ENCODE measurements around the gene IRX2. TPM values are rescaled to one million over a fixed set of nuclear protein-coding genes. Genes with fewer than 3 reads are reported as not detected.

The IRX2 gene
- total and polyA plus RNA-seq, 2 donors (not counting 1 experiment from before 2014, with no cell fraction given): not detected

GRCh38 chr5:2702096-2702879 lies 49.2 kb downstream of the IRX2 start:
- Mint-ChIP-seq H3K4me1 (no peaks in the 10 kb centered on the region), H3K9me3 (ENCODE audit: insufficient read depth) (no peaks in the 10 kb centered on the region), H3K27ac (no peak overlapping the region), H3K4me3 (no peak overlapping the region), H3K27me3 (no peaks in the 10 kb centered on the region)
- Histone ChIP-seq H3K4me2 (replicated peaks; ENCODE audit: low read depth, low read length, poor library complexity, severe bottlenecking) (no peak overlapping the region), H2AFZ (ENCODE audit: insufficient read depth, low read depth, low read length, poor library complexity, severe bottlenecking) (no peak overlapping the region), H3K36me3 (replicated peaks in 1 of 2; ENCODE audit: control extremely low read depth in 1 of 2, control insufficient read depth in 1 of 2, extremely low read depth in 1 of 2, insufficient read depth in 2 of 2, low read length in 1 of 2) (no peaks in the 10 kb centered on the region), H3K9me3 (ENCODE audit: control extremely low read depth in 1 of 3, control insufficient read depth in 2 of 3, insufficient read depth in 1 of 3, low read length in 2 of 3) (peaks cover 0 to 35% (median 0%) of the 10 kb centered on the region in 3 donors), H4K20me1 (ENCODE audit: control insufficient read depth, insufficient read depth, low read length, poor library complexity, severe bottlenecking) (no peaks in the 10 kb centered on the region), H3K4me1 (ENCODE audit: control insufficient read depth in 2 of 2, insufficient read depth in 2 of 2, low read length in 2 of 2) (no peaks in the 10 kb centered on the region), H3K4me3 (ENCODE audit: control extremely low read depth in 1 of 5, extremely low read depth in 1 of 5, insufficient read depth in 1 of 5, low read depth in 2 of 5, low read length in 4 of 5) (no peak overlapping the region), H3K79me2 (ENCODE audit: control insufficient read depth, insufficient read depth, low read length) (no peaks in the 10 kb centered on the region), H3K27ac (ENCODE audit: low read length in 2 of 2) (no peak overlapping the region), H3K9ac (ENCODE audit: low read length) (no peak overlapping the region), H3K27me3 (replicated peaks in 1 of 4; ENCODE audit: control extremely low read depth in 1 of 4, control insufficient read depth in 3 of 4, insufficient read depth in 4 of 4, low read length in 3 of 4) (no peaks in the 10 kb centered on the region)
- ChIA-PET POLR2A (no interaction called here), CTCF (no interaction called here)
- intact Hi-C loops (cut with micrococcal nuclease): no loop called here
- 88% methylated on average over 22 of the region's 28 CpGs for WGBS (ENCODE audit: insufficient coverage)
- ATAC-seq (ENCODE audit: low read depth) (no peak), DNase-seq (no peak)
- TF ChIP-seq CTCF (IDR thresholded peaks at IDR 0.05) (no peak), EZH2 (IDR thresholded peaks at IDR 0.05; ENCODE audit: borderline replicate concordance, insufficient read depth, low read depth, low read length, poor library complexity, severe bottlenecking) (no peak)

- WGBS (ENCODE audit: insufficient coverage): 70% methylated on average over 10 of the region's 10 CpGs
- no peak overlapping the region for H3K4me3 ChIP-seq (ENCODE audit: control extremely low read depth in 1 of 5, extremely low read depth in 1 of 5, insufficient read depth in 1 of 5, low read depth in 2 of 5, low read length in 4 of 5)
- no peak overlapping the region for H3K27ac Mint-ChIP-seq
- H3K79me2 ChIP-seq (ENCODE audit: control insufficient read depth, insufficient read depth, low read length): no peaks in the 10 kb centered on the region
- H2AFZ ChIP-seq (ENCODE audit: insufficient read depth, low read depth, low read length, poor library complexity, severe bottlenecking): no peak overlapping the region
- H3K9ac ChIP-seq (ENCODE audit: low read length): no peak overlapping the region
- H3K27ac ChIP-seq (ENCODE audit: low read length in 2 of 2): no peak overlapping the region
- no peaks in the 10 kb centered on the region for H3K27me3 ChIP-seq (replicated peaks in 1 of 4; ENCODE audit: control extremely low read depth in 1 of 4, control insufficient read depth in 3 of 4, insufficient read depth in 4 of 4, low read length in 3 of 4)
- no peak overlapping the region for H3K4me3 Mint-ChIP-seq
- ChIA-PET POLR2A (no interaction called here), CTCF (no interaction called here)
- no peaks in the 10 kb centered on the region for H3K4me1 Mint-ChIP-seq
- H4K20me1 ChIP-seq (ENCODE audit: control insufficient read depth, insufficient read depth, low read length, poor library complexity, severe bottlenecking): no peaks in the 10 kb centered on the region
- H3K27me3 Mint-ChIP-seq: no peaks in the 10 kb centered on the region
- no peaks in the 10 kb centered on the region for H3K4me1 ChIP-seq (ENCODE audit: control insufficient read depth in 2 of 2, insufficient read depth in 2 of 2, low read length in 2 of 2)
- H3K4me2 ChIP-seq (replicated peaks; ENCODE audit: low read depth, low read length, poor library complexity, severe bottlenecking): no peak overlapping the region
- no peaks in the 10 kb centered on the region for H3K9me3 Mint-ChIP-seq (ENCODE audit: insufficient read depth)
- ATAC-seq (ENCODE audit: low read depth): no peak
- TF ChIP-seq EZH2 (IDR thresholded peaks at IDR 0.05; ENCODE audit: borderline replicate concordance, insufficient read depth, low read depth, low read length, poor library complexity, severe bottlenecking) (no peak), CTCF (IDR thresholded peaks at IDR 0.05) (no peak)
- peaks cover 0 to 42% (median 0%) of the 10 kb centered on the region in 3 donors for H3K9me3 ChIP-seq (ENCODE audit: control extremely low read depth in 1 of 3, control insufficient read depth in 2 of 3, insufficient read depth in 1 of 3, low read length in 2 of 3)
- H3K36me3 ChIP-seq (replicated peaks in 1 of 2; ENCODE audit: control extremely low read depth in 1 of 2, control insufficient read depth in 1 of 2, extremely low read depth in 1 of 2, insufficient read depth in 2 of 2, low read length in 1 of 2): no peaks in the 10 kb centered on the region
- DNase-seq: no peak
- intact Hi-C loops (cut with micrococcal nuclease): no loop called here
Observed at GRCh38 chr5:2701592-2701991, 49.9 kb downstream of the IRX2 start.
